NCI-H82 treated with DMSO at 0.1 percent for 48 hours (cell line): ENCODE results near the gene SLC38A7.
"Not testable (repeated sequence)": the region's sequence is repeated elsewhere in the genome, so short reads cannot be mapped to it uniquely, and the experiment has no call there.

Experiments used
- DNase-seq: peaks from one replicate; lab custom pipeline; 2025; ENCODE audit not compliant: unreplicated experiment; lab: John Stamatoyannopoulos, UW

SLC38A7 gene

DNA sequence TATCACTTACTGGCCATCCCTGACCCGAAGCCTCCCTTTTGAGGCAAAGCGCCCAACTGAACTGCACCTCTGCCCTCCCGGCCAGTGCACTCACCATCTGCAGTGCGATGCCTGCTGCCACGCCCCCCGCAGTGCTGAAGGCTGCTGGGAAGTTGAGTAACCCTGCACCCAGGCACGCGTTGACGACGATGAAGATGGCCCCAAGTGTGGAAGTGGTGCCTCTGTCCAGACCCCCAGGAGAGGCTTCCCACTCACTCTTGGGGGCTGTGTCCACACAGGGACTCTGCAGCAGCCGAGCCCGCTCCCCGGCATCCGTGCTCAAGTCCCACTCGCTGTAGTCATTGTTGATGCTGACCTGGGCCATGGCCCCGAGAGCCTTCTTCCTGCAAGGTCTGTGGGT, 4.8 kb downstream of the SLC38A7 start:
- no peak for DNase-seq

DNA sequence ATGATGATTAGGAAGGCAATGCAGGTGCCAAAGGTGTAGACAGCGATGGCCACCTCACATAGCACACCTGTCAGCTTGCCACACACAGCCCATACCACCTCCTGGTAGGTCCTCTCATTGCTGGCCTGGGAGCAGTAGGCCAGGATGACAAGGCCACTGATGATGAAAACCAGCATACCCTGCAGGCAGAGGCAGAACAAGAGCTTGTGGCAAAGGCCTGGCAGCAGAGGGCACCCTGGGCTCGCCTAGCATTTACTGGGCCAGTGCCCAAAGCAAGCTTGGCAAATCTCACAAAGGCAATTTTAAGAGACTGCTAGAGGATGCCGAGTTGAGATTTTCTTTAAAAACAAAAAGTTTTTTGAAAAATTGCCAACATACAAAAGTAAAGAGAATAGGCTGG, 5.9 kb downstream of the SLC38A7 start:
- DNase-seq: no peak

DNA sequence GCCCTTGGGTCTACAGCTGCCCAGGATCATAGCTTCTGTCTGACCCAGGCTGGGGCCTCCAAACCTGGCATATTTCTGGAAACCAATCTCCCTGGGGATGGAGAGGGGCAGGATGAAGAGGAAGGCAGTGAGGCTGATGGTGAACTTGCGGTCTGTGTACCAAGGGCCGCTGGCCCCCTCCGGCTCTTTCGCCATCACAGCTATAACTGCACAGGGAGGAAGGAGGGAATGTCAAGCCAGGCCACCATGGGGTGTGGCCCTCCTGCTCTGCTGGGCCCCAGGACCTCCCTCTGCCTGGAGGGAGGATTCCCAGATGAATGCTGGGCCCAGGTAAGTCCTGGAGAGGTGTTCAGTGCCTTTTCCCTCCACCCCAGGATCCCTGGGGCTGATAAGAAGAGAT, 6.3 kb downstream of the SLC38A7 start:
- DNase-seq: no peak

DNA sequence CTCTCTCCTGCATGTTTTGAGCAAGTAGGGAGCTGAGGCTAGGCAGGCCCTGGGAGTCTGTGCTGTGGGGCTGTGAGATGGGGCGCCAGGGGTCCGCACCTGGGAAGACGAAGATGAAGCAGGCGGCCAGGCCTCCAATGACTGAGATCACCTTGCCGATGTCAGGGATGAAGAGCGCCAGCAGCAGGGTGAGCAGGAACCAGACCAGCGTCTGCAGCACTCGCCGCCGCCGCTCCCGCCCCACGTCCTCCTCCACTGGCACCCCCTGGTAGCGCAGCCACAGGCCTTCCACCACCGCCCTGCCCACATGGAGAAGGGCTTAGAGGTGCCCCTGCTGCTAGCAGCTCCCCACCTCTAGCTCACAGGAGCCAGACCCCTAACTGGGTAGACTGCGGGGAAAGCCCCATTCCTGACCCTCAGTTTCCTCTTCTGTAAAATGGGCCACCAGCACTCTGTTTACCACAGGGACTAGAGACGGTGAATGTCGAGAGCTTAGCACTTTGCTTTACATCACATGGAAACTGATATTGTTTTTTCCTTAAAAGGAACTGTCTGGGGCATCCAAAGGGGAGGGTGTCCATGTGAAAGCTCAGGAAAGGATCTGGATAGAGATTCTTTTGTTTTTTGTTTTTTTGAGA, 13.5 kb downstream of the SLC38A7 start:
- DNase-seq: no peak

DNA sequence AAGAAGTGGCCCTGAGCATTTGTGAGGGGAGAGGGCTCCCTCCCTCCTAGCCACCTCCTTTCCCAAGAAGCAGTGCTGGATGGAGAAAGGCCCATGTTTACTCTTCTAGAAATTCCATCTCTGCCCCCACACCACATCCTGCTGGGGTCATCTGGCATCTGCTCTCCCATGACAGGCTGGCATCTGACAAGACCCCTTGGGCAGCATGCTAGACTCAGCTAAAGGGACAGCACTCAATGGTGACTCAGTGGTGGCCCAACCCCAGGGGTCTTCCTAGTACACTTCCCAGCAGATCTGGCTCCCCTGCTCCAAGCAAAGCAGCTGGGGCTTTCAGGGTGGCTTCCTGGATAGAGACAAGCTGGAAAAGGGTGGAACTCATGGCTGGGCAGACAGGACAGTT, 14.4 kb downstream of the SLC38A7 start:
- no peak for DNase-seq

DNA sequence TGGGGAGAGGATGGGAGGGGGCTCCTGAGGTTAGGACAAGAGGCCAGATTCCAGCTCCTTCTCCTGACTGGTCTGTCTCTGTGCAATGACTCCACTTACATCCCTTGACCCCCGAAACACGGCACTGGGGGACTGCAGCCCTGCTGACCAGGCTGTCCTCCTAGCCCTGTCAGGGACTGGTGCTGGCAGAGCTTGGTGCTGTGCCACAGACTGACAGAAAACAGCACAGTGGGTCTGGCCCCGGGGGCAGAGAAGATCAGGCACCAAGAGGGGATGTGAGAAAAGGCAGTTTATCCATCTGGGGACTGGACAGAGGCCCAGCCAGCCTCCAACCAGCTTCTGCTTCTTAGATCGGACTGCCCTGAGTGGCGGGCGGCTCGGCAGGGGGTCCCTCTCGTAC, 19.4 kb downstream of the SLC38A7 start:
- no peak for DNase-seq

DNA sequence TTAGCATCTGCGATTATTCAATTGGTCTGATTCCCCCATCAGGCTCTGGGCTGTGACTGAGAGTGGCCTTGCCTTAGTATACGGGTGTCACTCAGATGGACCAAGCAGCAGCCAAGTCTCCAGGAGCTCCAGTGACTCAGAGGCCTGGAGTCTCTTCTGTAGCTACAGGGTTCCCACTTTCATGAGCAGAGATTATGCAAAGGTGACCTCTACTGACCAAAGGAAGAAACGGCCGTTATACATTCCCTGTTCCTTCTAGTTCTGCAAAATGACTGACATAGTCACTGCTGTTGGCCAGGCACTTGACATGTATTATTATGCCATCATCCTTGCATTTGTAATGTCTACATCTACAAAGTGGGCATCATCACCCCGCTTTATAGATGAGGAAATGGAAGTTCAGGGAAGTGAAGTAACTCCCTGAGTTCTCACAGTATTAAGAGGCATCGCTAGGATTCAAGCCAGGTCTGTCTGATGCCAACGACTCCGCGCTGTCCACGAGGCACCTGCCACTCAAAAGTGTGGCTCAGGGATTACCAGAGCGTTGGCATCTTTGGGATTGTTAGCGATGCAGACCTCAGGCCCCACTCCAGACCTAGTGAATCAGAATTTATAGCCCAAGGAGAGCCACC, 23.3 kb downstream of the SLC38A7 start:
- DNase-seq: peak; percentile 28

DNA sequence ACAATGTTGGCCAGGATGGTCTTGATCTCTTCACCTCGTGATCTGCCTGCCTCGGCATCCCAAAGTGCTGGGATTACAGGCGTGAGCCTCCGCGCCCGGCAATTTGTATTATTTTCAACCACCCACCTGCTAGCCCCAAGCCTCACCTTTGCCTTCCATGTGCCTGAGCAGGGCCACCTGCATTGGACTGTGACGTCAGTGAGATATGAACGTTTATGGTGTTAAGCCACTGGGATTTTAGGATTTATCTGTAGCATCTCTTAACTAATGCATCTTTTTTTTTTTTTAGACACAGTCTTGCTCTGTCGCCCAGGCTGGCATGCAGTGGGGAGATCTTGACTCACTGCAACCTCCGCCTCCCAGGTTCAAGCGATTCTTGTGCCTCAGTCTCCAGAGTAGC, 24.7 kb downstream of the SLC38A7 start:
- DNase-seq: not testable (repeated sequence)

DNA sequence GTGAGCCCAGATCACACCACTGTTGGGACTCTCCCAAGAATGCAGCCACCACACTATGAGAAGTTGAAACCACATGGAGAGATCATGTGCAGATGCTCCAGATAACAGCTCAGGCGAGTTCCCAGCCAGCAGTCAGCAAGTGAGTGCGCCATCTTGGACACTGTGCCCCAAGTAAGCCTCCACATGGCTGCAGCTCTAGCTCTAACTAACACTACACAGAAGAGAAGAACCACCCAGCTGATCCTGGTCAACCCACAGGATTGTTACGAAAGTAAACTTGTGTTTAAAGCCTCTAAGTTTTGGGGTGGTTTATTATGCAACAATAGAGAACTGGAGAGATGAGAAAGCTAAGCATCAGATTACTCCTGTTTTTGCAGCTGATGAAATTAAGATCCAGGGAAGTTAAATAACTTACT, 25.8 kb downstream of the SLC38A7 start:
- DNase-seq: no peak

DNA sequence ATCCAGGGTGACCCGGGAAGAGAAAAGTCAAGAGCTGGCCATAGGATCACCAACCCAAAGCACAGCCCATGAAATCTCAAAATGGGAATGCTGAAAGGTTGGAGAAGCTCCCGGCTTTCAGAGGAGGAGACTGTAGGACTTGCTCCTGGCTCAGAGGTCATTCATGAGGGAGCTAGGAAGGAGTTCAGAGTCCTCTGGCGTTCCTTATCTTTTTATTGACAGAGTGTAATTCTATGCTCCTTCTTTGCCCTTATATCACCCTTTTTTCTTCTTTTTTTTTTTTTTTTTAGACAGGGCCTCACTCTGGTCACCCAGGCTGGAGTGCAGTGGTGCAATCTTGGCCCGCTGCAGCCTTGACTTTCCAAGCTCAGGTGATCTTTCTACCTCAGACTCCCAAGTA, 27.7 kb downstream of the SLC38A7 start:
- DNase-seq: no peak

DNA sequence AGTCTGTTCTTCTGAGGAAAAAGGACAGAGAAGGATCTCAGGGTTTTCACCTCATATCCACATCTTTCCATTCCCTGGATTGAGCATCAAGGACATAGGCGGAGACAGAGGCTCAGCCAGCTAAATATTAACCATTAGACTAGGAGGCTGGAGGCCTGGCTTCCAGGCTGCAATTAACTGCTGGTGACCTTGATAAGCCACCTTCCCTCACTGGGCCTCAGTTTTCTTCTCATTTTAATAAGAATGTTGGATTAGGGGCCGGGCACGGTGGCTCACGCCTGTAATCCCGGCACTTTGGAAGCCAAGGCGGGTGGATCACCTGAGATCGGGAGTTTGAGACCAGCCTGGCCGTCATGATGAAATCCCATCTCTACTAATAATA, 29.4 kb downstream of the SLC38A7 start:
- DNase-seq: no peak

DNA sequence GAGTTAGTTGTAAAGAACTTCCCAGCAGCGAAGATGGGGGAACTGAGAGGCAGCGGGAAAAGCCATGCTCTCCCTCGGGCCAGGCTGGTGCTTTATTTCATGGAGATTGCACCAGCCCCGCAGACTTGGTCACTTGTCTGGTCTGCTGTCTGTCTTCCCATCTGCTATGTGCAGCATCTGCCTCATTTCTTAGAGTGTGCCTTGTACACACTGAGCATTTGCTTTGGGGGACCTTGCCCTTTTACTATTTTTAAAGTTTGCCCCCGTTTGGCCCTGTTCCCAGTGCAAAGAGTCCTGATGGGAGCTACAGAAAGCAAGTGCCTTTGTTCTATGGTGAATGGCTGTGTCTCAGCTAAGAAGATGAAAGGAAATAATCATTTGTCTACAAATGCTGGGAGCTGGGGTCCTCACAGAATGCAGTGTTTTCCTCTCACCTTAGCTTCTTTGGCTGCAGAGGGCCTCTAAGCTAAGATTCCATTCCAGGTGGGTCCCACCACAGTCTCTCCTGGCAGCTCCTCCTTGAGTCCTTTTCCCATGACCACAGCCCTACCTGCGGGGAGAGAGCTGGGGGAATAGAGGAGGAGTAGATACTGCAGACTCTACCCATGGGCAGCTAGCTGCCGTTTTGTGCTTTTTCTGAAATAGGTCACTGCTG, 29.9 kb downstream of the SLC38A7 start:
- DNase-seq: no peak

DNA sequence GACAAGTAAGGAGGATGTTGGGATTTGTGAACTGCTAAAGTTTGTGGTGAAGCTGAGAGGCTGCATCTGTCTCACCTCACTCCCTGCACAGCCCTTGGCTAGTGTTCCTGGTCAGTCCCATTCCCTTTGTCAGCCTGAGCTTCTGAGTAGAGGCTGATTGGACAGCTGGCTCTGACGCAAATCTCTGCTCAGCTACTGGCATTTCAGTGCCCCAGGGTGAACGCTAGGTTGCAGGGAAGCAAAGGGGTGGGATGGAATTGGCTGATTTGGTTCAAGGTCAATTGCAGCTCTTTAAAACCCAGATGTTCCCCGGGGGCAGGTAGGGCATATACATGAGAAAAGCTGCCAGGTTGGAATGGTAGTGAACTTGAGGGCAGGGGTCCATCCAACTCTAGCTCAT, 31.8 kb downstream of the SLC38A7 start:
- no peak for DNase-seq

DNA sequence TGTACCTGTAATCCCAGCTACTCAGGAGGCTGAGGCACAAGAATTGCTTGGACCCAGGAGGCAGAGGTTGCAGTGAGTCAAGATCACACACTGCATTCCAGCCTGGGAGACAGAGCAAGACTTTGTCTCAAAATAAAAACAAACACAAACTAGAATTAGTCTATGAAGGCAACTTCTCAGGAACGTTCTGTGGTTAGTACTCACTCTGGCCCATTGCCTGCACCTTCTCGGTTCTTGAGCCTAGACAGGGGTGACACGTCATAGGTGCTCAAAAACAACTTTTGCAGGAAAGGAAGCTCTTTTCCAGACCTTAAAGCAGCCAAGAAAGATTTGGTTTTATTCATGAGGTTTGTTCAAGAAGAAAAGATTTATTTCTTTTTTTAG, 32.6 kb downstream of the SLC38A7 start:
- DNase-seq: no peak

DNA sequence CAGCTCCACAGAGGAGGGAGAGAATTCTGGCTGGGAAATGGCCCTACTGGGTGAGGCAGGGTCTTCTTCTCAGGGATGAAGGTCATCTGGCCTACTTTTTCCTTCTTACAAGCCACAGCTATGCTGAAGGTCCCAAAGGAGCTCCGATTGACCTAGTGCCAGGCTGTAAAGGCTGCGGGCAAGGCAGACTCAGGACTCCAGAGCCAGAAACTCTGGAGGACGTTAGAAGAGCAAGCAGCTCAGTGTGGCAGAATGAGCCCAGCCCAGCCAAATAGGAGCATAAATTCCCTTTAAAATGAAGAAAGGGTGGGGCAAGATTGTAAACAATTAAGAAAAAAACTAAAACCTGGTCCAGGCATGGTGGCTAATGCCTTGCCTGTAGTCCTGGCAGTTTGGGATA, 34.9 kb downstream of the SLC38A7 start:
- no peak for DNase-seq

DNA sequence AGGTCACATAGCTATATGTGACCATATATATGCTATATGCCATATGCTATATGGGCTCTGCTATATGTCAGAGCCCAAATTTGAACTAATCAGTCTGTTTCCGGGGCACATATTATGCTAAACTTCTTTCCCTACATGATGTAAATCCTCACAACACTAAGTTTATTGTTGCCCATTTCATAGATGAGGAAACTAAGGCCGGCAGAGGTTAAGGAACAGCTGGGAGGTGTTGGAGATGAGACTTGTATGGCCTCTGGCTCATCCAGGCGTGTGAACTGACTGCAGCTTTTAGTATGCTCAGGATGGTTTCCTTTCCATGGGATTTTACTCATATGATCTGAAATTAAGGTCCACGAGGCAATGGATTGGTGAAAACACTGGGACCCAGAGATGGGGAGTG, 37.5 kb downstream of the SLC38A7 start:
- DNase-seq: no peak

DNA sequence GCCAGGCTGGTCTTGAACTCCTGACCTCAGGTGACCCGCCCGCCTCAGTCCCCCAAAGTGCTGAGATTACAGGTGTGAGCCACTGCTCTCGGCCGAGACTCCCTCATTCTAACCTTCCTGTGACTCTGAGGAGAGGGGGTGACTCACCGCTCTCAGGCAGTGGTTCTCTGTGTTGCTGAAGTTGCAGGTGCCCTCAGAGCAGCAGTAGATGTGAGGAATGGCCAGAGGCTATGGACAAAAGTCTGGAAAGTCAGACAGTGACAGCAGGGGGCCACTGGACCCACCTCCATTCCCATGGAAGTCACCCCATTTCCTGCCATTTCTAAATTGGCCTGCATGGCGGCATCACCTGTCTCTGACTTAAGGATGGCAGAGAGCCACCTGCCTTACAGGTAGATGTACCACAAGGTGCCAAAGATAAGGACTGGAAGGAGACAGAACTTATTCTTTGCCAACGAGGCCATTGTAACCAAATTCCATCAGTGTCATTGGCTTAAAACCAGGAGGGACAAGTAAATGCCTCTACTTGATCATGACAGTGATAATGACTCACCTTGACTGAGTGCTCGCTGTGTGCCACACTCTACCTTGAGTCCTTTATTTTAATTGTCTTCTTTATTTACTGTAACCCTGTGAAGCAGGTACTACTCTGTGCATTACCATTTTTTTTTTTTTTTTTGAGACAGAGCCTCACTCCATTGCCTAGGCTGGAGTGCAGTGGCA, 39.6 kb downstream of the SLC38A7 start:
- no peak for DNase-seq

DNA sequence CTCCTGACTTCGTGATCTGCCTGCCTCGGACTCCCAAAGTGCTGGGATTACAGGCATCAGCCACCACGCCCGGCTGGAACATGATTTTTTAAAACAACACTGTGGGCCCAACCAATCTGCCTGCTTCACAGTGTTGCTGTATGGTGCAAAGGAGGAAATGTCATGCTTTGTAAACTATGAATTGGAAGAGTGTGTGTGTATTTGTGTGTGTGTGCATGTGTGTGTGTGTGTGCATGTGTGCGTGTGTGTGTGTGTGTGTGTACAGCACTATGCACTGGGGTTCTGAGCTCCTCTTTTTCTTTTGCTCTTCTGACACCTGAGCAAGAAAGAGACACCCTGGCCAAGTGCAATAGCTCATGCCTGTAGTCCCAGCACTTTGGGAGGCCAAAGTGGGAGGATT, 40.5 kb downstream of the SLC38A7 start:
- DNase-seq: no peak

DNA sequence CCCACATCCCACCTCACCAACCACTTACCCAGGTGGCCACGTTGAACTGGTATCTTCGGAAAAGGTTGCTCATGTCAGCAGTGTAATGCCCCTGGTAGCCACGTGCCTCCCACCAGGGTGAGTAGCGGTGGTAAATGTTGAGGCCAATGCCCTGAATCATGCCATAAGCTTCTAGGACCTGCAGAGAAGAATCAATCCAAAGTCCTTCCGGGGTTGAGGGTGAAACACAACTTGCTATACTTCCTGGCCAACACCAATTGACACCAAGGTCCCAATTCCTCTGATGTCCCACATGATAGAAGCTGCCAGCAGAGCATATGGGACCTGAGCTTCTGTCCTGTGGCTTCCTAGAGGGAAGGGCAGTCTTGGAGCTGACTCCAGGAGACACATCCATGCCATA, 43.6 kb downstream of the SLC38A7 start:
- no peak for DNase-seq

DNA sequence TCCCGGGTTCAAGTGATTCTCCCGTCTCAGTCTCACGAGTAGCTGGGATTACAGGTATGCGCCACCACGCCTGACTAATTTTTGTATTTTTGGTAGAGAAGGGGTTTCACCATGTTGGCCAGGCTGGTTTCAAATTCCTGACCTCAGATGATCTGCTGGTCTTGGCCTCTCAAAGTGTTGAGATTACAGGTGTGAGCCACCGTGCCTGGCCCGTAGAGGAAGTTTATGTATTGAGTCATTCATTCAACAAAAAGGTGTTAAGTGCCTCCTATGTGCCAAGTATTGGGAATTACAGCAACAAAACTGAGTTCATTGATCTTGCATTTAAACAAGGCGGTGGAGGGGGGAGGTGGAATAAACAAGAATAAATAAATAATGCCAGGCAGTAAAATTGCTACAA, 44.7 kb downstream of the SLC38A7 start:
- no peak for DNase-seq

DNA sequence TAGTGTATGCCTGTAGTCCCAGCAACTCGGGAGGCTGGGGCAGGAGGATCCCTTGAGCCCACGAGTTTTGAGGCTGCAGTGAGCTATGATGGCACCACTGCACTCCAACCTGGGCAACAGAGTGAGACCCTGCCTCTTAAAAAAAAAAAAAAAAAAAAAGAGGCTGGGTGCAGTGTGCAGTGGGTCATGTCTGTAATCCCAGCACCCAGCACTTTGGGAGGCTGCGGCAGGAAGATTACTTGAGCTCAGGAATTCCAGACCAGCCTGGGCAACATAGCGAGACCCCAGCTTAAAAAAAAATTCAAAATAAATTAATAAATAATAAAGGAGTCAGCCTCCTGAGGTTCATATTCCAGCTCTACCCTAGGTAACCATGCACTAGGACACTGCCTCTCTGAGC, 45.3 kb downstream of the SLC38A7 start:
- no peak for DNase-seq
